Iris pigment epithelial cell (primary cell): ENCODE data around the gene CCDC92B.
"Not testable (repeated sequence)": the region's sequence is repeated elsewhere in the genome, so short reads cannot be mapped to it uniquely, and the experiment has no call there.

Experiments used
- DNase-seq: peaks from one replicate; pipeline ENCODE4 v3.0.0-alpha.2; 2011; ENCODE audit warnings: low read depth

The CCDC92B gene

DNA sequence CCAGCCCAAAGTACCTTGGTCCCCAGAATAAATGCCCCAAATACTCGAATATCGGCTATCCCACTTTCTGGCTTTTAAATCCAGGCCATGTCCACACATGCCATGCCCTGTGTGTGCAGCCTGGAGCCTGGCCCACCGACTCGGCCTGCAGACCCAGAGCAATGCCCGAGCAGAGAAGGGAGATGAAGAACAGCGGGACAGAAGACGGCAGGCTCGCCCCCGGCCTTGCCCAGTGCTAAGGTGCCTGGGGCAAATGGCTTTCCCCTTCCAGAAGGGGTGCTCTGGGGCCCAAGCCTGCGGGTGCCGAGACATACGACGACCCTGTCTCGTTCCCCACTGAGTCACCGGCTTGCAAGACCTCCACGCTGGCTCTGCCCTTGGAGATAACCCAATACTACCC lies 45.8 kb downstream of the CCDC92B start:
- no peak for DNase-seq

GRCh38 chr17:2703181-2703580 lies 46.3 kb downstream of the CCDC92B start:
- DNase-seq = no peak

- no peak for DNase-seq
Measured at GRCh38 chr17:2701996-2702741, 47.3 kb downstream of the CCDC92B start.

DNA sequence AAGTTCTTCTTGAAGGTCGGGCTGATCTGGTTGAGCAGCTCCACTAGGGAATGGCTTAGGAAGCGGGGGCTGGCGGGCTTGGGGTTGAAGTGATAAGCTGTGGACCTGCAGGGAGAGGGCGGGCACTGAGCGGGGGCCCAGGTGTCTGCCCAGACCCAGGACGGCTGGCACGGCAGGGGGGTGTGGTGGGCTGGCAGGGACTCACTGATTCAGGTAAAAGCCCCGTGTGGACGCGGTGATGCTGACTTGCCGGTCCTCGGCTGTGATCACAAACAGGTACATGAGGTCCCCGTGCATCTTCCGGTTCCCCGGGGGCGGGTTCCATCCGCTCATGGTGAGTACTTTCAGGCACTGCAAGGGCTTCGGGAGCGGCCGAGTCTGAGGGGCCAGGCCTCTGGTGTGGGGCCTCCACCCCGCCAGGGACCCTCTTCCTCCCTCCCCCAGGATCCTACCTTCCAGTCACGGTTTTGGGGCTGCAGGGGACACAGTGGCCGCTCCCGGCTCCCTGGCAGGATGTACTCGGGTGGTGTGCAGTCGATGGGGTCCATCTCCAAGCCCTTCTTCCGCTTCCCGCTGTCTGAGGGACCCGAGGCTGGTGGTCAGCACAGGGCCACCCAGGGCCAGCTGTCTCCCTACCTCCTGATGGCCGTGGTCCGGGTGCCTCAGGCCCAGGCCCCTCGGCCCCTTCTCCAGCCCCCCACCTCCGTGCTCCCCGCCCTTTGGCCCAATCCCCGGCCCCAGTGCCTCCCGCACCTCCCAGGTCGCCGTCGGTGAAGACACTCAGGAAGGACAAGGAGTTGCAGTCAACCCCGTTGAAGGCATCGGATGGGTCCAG lies 48.1 kb downstream of the CCDC92B start:
- DNase-seq = no peak

GRCh38 chr17:2700491-2701141 lies 48.8 kb downstream of the CCDC92B start:
- no peak for DNase-seq

DNA sequence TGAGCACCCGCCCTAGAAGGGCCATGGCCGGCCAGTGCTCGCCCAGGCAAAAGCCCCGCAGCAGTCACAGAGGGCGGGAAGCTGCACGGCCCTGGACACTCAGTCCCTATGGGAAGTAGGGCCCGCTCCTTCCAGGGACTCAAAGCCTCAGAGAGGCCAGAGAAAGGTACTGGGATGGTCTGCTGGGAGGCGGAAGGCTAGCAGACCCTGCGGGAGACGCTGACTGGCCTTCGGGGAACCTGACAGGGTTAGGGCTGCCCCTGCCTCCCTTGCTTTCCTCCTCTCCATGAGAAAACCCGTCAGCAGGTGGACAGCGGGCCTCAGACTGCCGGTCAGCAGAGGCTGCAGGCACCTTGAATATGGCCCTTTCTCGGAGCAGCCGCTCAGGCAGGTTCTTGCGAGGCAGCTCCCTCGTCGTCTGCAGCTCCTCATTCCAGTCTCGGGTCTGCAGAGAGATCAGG lies 49.4 kb downstream of the CCDC92B start:
- DNase-seq = no peak

DNA sequence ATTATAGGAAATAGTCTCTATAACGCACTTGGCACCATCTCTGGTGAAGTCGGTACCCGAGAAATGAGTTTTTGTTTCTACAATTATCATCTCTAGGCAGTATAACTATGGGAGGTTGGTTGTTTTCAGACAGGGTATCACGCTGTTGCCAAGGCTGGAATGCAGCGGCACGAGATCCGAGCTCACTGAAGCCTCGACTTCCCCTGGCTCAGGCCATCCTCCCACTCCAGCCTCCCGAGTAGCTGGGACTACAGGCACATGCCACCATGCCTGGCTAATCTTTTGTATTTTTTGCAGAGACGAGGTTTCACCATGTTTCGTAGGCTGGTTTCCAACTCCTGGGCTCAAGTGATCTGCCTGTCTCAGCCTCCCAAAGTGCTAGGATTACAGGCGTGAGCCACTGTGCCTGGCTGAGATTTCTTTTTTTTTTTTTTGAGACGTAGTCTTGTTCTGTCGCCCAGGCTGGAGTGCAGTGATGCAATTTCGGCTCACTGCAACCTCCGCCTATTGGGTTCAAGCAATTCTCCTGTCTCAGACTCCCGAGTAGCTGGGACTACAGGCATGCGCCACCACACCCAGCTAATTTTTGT lies 50.1 kb downstream of the CCDC92B start:
- not testable (repeated sequence) for DNase-seq

GRCh38 chr17:2697611-2698162 lies 51.8 kb downstream of the CCDC92B start:
- no peak for DNase-seq

DNA sequence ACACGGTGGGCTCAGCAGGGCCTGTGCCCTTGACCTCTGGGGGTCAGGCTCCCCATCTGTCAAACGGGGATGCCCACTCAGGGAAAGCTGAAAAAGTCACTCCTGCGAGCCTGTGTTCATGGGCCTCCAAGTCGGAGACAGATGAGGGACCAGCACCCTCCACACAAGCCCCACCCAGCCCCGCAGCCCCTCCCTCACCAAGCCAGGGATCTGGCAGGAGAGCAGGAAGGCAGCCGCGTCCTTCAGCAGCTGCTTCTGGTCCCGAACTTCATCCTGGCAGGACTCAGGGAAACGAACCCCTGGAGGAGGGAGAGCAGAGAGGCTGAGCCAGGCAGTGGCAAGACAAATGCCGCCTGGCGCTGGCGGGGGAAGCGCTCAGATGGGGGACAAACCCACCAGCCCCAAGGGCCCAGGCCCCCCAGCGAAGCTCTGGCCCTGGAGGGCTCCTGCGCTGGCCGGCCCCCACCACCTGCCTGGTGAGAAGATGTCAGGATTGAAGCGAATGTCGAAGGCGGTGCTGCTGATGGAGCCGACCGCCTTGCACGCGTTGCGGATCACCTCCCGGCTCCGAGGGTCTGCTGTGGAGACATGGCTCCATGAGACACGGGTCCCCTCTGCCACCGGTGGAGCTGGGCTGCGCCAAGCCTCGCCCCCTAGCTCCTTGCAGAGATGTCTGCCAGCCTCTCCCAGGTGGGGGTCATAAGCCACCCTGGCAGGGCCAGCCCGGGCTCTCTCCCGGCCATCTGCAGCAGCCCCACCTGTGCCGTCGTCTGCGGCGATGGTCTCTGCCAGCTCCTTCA lies 53.3 kb downstream of the CCDC92B start:
- no peak for DNase-seq

DNA sequence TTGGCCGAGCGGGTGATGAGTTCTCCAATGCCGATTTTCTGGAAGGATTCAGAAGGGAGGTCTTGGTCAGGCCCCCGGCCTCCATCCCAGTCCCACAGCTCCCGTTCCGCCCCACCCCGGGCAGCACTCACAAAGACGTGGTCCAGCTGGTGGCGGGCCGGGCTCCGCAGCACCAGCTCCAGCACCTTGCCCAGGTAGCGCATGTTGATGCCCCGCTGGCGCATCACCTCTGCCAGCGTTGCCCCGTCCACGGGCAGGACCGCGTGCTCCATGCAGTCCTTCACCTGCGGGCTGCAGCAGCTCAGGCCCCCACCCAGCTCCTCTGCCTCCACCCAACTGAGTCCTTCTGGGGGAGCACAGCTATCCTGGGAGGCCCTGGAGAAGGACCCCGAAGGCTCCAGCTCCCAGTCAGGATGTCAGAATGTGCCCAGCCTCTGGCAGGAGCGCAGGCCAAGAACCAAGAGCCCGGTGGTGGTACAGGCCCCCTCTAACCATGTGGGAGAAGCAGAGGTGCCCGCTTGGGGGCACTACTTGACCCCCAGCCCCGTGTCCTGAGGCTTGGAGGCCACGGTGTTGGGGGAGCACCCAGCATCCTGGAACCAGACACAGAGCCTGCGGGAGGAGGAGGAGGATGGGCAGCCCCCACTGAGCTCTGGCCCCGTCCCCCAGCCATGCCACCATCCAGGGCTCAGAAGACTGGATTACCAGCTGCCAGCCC lies 54.0 kb downstream of the CCDC92B start:
- no peak for DNase-seq

DNA sequence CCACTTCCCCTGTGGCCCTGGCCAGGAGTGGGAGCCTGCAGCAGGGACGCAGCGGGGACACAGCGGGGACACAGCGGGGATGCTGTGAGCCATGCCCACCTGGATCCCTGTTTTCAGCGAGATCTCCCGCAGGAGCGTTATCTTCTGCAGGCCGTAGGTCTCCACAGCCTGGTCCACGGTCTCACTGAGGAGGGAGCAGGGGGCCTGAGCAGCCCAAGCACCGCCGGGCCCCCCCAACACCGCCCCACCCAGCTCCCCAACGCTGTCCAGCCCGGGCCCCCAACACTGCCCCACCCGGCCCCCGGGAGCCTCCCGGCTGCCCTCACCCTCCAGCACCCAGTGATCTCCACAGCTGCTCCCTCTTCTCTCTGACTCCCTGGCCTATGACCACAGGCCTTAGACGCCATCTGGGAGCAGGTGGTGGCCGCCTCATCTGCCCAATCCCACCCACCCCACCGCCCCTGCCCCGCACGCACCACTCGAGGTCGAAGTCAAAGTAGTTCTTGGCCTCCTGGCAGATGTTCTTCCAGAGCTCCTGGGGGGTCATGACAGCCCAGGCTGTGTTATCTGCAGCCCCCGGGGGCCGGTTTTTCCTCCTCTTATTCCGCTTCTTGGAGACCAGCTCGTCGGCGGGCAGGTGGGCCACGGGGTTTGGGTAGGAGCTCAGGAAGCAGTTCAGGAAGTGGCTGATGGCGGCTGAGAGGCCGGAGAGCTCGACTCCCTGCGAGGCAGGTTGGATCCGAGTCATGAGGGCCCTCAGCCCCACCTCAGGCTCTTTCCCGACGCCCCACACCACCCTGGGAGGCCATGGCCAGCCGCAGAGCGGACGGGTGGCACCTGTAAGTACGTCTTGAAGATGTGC lies 54.8 kb downstream of the CCDC92B start:
- no peak for DNase-seq

DNA sequence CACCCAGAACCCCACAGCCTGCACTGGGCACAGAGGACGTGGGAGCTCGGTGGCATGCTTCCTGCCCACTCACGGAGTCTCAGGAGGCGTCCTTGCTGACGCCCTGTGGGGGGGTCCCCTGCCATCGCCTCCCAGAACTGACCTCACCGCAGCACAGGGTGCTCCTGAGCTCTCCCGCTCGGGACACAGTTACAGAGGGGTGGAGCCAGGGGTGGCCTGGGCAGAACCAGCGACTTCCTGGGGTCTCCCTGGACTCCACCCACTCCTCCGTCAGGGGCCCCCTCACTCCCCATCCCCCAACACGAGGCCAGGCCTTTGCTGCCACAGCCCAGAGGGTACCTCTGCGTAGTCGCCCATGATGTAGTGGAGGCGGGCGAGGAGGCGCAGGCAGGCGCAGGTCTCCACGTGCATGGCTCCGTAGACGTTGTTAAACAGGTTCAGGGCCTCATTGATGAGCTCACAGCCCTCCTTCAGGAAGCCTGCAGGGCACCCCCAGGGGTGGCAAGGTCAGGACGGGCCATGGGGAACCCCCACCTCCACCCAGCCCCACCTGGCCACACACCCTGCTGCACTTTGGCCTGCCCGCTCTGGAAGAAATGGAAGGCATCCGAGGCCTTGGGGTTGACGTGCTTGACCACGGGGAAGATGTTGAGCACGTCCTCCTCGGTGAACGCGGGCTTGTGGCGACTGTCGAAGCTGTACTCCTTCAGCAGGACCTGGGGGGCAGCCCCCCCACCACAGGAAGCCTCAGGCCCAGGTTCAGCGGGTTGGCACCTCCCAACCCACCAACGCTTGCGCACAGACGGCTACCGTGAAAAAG lies 55.7 kb downstream of the CCDC92B start:
- DNase-seq = no peak

DNA sequence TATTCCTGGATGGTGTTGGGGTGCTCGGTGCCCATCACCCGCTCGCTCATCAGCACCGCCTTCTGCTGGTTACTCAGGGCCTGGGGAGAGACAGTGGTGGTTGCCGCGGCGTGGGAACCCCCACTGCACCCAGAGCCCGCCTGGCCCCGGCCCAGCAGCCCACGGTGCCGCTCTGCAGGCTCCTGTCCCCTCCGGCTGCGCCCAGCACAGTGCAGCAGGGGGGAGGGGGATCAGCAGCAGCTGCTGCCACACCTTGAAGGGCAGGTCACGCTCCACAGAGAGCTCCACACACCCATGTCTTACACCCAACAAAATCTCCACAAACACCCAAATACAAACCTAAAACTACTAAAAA lies 56.7 kb downstream of the CCDC92B start:
- DNase-seq = no peak

DNA sequence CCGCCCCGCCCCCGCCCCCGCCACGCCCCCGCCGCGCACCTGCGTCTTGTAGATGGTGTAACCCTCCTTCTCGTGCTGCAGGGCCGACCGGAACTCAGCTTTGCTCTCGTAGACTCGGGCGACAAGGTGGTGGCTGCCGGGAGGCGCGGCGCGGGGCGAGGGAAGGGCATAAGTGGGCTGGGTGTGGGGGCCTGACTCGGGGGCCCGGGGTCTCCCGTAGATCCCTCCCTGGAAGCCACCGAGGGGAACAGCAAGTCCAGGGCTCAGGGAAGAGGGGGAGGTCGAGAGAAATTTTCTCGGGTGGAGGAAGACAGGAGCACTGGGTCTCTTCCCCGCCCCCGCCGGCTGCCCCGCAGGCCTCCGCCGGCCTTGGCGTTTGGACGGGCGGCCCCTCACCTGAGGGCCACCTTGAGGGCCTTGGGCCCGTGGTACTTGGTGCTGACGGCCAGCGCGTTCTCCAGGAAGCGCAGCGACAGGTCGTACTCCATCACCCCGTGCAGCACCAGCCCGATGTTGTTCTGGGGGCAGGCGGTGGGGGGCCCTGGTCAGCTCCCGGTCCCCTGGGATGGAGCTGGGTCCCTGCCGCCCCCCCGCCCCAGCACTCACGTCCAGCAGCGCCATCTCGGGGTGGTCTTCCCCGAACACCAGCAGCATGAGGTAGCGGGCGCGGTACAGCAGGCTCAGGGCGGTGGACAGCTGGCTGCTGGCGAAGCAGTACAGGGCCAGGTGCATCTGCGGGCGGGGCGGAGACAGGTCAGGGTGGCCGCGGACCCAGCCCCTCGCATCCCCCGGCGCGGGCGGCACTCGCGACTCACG lies 57.3 kb downstream of the CCDC92B start:
- no peak for DNase-seq

- no peak for DNase-seq
Measured at GRCh38 chr17:2691069-2691871, 58.2 kb downstream of the CCDC92B start.

DNA sequence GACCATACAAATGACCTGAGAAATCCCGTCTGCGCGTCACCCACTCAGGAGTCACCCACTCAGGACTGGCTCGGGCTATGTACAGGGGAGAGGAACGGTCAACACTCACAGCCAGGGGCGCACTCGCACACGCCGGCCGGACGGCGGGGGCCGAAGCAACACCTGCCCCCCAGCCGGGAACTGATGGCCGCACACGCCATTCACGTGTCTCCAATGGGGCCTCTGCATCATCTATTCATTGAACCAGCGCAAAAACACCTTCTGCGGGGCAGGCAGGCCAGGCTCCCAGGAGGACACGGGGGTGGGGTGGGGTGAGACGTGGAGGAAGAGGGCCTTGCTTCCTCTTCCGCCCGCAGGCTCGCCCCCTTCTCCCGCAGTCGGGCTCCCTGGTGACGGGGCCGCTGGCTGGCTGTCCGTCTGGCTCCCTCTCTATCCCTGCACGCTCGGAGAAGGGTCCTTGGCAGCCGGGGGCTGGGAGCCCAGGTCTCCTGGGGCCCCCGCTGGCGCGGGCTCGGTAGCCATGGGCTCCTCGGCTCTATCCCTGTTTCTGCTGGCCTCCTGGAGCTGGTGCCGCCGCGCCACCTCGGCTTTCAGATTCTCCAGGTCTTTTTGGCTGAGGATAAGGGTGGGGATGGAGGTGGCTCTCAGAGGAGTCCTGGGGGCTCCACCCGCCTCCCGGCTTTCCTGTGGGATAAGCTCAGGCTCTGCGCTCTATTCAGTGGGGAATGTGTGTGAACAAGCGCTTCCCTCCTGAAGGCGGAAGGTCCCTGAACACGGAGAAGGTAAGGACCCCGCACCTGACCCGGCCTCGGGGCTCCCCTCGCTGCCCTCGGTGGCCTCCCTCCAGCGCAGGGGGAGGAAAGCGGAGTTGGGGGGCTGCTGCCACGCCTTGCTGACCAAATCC lies 59.0 kb downstream of the CCDC92B start:
- no peak for DNase-seq
